ENCODE measurements around the gene CEP164. TPM values are rescaled to one million over a fixed set of nuclear protein-coding genes. Genes with fewer than 3 reads are reported as not detected.
"Not testable (repeated sequence)": the region's sequence is repeated elsewhere in the genome, so short reads cannot be mapped to it uniquely, and the experiment has no call there.

CEP164 gene
- total RNA-seq, 4 donors from 2014 or later, result 10.0 to 20.2 (median 15.4) TPM

DNA sequence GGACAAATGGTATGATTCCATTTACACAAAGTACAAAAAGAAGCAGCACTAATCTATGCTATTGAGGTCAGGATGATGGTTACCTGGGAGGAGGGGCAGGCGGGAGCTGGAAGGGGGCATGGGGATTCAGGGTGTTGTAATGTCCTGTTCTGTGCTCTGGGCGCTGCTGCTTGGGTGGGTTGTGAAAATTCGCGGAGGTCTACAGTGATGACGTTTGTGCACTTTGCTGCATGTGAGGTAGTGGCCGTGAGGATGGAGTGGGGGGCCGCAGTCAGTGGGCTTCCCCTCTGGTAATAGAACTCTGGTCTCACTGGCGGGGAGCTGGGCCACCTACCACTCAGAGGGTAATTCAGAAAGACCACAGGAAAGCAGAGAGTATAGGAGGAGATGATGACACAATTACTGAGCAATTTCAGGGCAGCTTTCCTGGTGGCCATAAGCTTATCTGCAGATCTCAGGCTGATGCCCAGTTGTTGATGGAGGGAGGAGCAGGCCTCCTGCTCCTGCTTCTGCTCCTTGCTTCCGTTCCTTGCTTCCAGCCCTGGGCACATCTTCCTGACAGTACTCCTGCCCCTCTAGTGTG, 121.5 kb downstream of the CEP164 start:
- no peak overlapping the region for H3K27ac ChIP-seq
- WGBS, 2 donors (ENCODE audit: low coverage in 1 of 2), result 91 to 92% methylated on average over 6 to 9 of the region's 9 CpGs
- H3K36me3 ChIP-seq, result no peaks in the 10 kb centered on the region
- TF ChIP-seq POLR2A (IDR thresholded peaks at IDR 0.05), result no peak
- no peak for TF ChIP-seq EP300 (IDR thresholded peaks at IDR 0.05; ENCODE audit: low read depth)
- TF ChIP-seq, protein P1, sequence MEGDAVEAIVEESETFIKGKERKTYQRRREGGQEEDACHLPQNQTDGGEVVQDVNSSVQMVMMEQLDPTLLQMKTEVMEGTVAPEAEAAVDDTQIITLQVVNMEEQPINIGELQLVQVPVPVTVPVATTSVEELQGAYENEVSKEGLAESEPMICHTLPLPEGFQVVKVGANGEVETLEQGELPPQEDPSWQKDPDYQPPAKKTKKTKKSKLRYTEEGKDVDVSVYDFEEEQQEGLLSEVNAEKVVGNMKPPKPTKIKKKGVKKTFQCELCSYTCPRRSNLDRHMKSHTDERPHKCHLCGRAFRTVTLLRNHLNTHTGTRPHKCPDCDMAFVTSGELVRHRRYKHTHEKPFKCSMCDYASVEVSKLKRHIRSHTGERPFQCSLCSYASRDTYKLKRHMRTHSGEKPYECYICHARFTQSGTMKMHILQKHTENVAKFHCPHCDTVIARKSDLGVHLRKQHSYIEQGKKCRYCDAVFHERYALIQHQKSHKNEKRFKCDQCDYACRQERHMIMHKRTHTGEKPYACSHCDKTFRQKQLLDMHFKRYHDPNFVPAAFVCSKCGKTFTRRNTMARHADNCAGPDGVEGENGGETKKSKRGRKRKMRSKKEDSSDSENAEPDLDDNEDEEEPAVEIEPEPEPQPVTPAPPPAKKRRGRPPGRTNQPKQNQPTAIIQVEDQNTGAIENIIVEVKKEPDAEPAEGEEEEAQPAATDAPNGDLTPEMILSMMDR (IDR thresholded peaks at IDR 0.05), result no peak
- no peak for TF ChIP-seq POLR2AphosphoS5 (IDR thresholded peaks at IDR 0.05)
- in situ Hi-C loops (cut with MboI; ENCODE audit: low pct_ligation_motif_present in 1 of 4, low pct_unique_long_range_greater_than_20kb in 1 of 4, low sequenced_read_pairs in 3 of 4) (loop anchor here (10.0 to 25.0 kb wide), 6 partner anchors 338 to 613 kb away; partner anchors contain the start of genes TMPRSS13 (in 2 of the 4), DSCAML1 (in 1 of the 4) and FXYD2 (in 1 of the 4)), intact Hi-C loops (cut with DNase I; ENCODE audit: low total_unique reads) (no loop called here)
- peaks cover 1% of the 10 kb centered on the region for H3K27me3 ChIP-seq
- H3K9me3 ChIP-seq, result peaks cover 0 to 4% of the 10 kb centered on the region in 2 donors
- DNase-seq, result no peak
- H3K4me3 ChIP-seq, result no peak overlapping the region
- H3K4me1 ChIP-seq, result no peaks in the 10 kb centered on the region

DNA sequence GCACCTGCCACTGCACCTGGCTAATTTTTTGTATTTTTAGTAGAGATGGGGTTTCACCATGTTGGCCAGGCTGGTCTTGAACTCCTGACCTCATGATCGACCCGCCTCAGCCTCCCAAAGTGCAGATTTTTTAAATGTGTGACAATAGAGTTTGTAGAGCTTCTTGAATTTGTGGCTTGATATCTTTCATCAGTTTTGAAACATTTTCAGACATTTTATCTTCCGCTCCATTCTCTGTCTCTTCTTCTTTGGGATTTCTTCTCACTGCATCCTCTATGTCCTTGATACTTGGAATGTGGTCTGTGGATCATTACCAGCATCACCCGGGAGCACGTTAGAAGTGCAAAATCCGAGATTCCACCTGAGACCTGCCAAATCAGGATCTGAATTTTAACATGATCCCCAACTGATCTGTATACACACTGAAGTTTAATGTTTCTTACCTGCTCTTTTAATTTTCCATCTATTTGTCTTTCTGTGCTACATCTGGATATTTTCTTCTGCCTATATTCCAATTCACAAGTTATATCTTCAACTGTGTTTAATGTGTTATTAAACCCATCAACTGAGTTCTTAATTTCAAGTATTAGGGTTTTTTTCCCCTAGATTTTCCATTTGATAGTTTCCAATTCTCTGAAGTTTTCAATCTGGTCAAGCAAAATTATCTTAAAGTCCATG, 126.4 kb downstream of the CEP164 start:
- Histone ChIP-seq H3K36me3 (no peaks in the 10 kb centered on the region), H3K27me3 (no peaks in the 10 kb centered on the region), H3K27ac (no peak overlapping the region), H3K4me1 (no peaks in the 10 kb centered on the region), H3K4me3 (no peak overlapping the region), H3K9me3 (peaks cover 0 to 6% of the 10 kb centered on the region in 2 donors)
- intact Hi-C loops (cut with DNase I; ENCODE audit: low total_unique reads) (no loop called here), in situ Hi-C loops (cut with MboI; ENCODE audit: low pct_ligation_motif_present in 1 of 4, low pct_unique_long_range_greater_than_20kb in 1 of 4, low sequenced_read_pairs in 3 of 4) (no loop called here)
- TF ChIP-seq, protein P1 (IDR thresholded peaks at IDR 0.05), result no peak
- TF ChIP-seq POLR2AphosphoS5 (IDR thresholded peaks at IDR 0.05) (no peak), EP300 (IDR thresholded peaks at IDR 0.05; ENCODE audit: low read depth) (no peak), POLR2A (IDR thresholded peaks at IDR 0.05) (no peak)
- WGBS, 2 donors (ENCODE audit: low coverage in 1 of 2), result 82 to 94% methylated on average over 2 to 6 of the region's 6 CpGs
- no peak for DNase-seq

DNA sequence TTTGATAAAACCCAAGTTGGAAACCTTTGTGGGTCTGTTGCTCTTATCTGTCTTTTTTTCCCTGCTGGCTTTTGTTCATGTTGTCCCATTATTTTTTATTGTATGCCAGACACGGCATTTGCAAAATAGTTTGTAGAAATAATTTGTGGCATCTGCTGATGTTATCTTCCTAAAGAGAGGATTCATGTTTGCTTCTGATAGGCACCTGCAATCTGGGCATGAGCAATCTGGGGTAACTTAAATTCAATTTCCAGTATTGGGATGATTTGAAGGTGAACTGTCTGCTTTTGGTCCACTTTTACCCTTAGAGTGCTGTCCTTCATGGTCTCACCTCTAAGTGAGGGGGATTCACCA, 126.9 kb downstream of the CEP164 start:
- Histone ChIP-seq H3K36me3 (no peaks in the 10 kb centered on the region), H3K27me3 (no peaks in the 10 kb centered on the region), H3K9me3 (peaks cover 0 to 6% of the 10 kb centered on the region in 2 donors), H3K4me1 (no peaks in the 10 kb centered on the region), H3K27ac (no peak overlapping the region), H3K4me3 (no peak overlapping the region)
- no peak for DNase-seq
- in situ Hi-C loops (cut with MboI; ENCODE audit: low pct_ligation_motif_present in 1 of 4, low pct_unique_long_range_greater_than_20kb in 1 of 4, low sequenced_read_pairs in 3 of 4) (no loop called here), intact Hi-C loops (cut with DNase I; ENCODE audit: low total_unique reads) (no loop called here)
- TF ChIP-seq EP300 (IDR thresholded peaks at IDR 0.05; ENCODE audit: low read depth) (no peak), POLR2AphosphoS5 (IDR thresholded peaks at IDR 0.05) (no peak), POLR2A (IDR thresholded peaks at IDR 0.05) (no peak)
- TF ChIP-seq, protein P1 (IDR thresholded peaks at IDR 0.05), result no peak
- 86 to 91% methylated on average over 1 of the region's 1 CpG for WGBS, 2 donors (ENCODE audit: low coverage in 1 of 2)

DNA sequence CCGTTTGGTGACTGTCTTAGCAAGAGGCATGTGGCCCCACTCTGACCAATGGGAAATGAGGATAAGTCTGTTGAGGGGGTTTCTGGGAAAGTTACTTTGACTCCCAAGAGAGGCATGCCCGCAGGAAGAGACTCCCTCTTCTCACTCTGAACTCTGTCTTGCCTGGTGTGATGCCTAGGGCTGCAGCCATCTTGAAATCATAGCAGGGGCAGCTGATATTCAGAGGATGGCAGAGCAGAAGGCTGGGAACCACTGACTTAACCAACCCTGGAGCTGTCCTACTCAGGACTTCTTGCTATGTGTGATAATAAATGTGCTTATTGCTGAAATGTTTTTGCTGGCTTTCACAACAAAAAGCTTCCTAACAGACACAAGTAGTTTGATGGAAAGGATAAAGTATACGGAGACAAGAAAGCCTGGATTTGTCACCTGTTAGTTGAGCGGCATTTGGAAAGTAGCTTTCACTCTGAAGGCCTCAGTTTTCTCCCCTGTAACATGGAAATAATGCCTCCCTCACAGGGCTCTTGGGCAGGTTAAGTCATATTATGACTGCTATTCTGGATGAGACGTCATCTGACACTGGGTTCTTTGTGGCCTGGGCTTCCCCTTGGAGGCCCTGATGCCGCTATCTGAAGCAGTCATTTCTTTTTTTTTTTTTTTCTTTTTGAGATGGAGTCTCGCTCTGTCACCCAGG, 128.5 kb downstream of the CEP164 start:
- in situ Hi-C loops (cut with MboI; ENCODE audit: low pct_ligation_motif_present in 1 of 4, low pct_unique_long_range_greater_than_20kb in 1 of 4, low sequenced_read_pairs in 3 of 4), result no loop called here
- no peaks in the 10 kb centered on the region for H3K4me1 ChIP-seq
- H3K36me3 ChIP-seq, result no peaks in the 10 kb centered on the region
- no peaks in the 10 kb centered on the region for H3K27me3 ChIP-seq
- H3K9me3 ChIP-seq, result peaks cover 0 to 6% of the 10 kb centered on the region in 2 donors
- 79 to 90% methylated on average over 2 to 7 of the region's 7 CpGs for WGBS, 2 donors (ENCODE audit: low coverage in 1 of 2)
- H3K4me3 ChIP-seq, result no peak overlapping the region
- H3K27ac ChIP-seq, result no peak overlapping the region
- intact Hi-C loops (cut with DNase I; ENCODE audit: low total_unique reads), result no loop called here
- no peak for DNase-seq
- TF ChIP-seq POLR2AphosphoS5 (IDR thresholded peaks at IDR 0.05) (no peak), EP300 (IDR thresholded peaks at IDR 0.05; ENCODE audit: low read depth) (no peak), POLR2A (IDR thresholded peaks at IDR 0.05) (no peak)
- TF ChIP-seq, protein P1 (IDR thresholded peaks at IDR 0.05), result no peak

DNA sequence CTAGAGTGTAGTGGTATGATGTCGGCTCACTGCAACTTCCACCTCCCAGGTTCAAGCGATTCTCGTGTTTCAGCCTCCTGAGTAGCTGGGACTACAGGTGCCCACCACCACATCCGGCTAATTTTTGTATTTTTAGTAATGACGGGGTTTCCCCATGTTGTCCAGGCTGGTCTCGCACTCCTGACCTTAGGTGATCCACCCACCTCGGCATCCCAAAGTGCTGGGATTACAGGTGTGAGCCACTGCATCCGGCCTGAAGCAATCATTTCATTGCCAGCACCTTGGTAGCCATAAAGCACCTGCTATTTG, 129.0 kb downstream of the CEP164 start:
- H3K27me3 ChIP-seq; intact Hi-C loops (cut with DNase I; ENCODE audit: low total_unique reads); in situ Hi-C loops (cut with MboI; ENCODE audit: low pct_ligation_motif_present in 1 of 4, low pct_unique_long_range_greater_than_20kb in 1 of 4, low sequenced_read_pairs in 3 of 4); H3K4me3 ChIP-seq; H3K27ac ChIP-seq; H3K4me1 ChIP-seq; H3K36me3 ChIP-seq; DNase-seq; H3K9me3 ChIP-seq: not testable (repeated sequence)
- 85 to 92% methylated on average over 8 of the region's 8 CpGs for WGBS, 2 donors (ENCODE audit: low coverage in 1 of 2)

Measured in transverse colon (tissue), 4 donors.